Fibroblast of lung (primary cell): Measurements from ENCODE around the gene NLRP14. TPM values are rescaled to one million over a fixed set of nuclear protein-coding genes. Genes with fewer than 3 reads are reported as not detected.
A peak's percentile ranks its signal among the peaks of the same experiment; 100 is the strongest.

ENCODE experiments used
- DNase-seq, 2 donors: peaks; one replicate each; pipeline versions ENCODE4 v3.0.0 to v3.0.0-alpha.2; 2010; ENCODE audit warnings: low read depth in 2 of 2
- H2AFZ ChIP-seq: 2 replicates; pipeline ENCODE4 v1.5.1; 2012; ENCODE audit warnings: low read length, control low read depth, inconsistent platforms
- H3K27ac ChIP-seq: 2 replicates; pipeline ENCODE4 v1.5.1; 2011; ENCODE audit warnings: low read length, control low read depth; ENCODE audit not compliant: insufficient read depth
- H3K27me3 ChIP-seq: 2 replicates; pipeline ENCODE4 v1.5.1; 2011; ENCODE audit warnings: mild to moderate bottlenecking, low read length; ENCODE audit not compliant: control insufficient read depth, insufficient read depth
- H3K36me3 ChIP-seq: 2 replicates; pipeline ENCODE4 v1.5.1; 2011; ENCODE audit warnings: low read length; ENCODE audit not compliant: control insufficient read depth, insufficient read depth
- H3K4me1 ChIP-seq: 2 replicates; pipeline ENCODE4 v1.5.1; 2011; ENCODE audit warnings: low read length; ENCODE audit not compliant: control insufficient read depth, insufficient read depth; ENCODE audit errors: extremely low read depth
- H3K4me2 ChIP-seq: 2 replicates; pipeline ENCODE4 v1.5.1; 2011; ENCODE audit warnings: low read length, control low read depth; ENCODE audit not compliant: insufficient read depth; ENCODE audit errors: extremely low read depth
- H3K4me3 ChIP-seq, 4 experiments: fragments of 200-600 bp in 1 of 4; sonication (generic) in 1 of 4; replicated peaks in 1 of 4; 2 replicates each; pipeline ENCODE4 v1.5.1; 2011 to 2016; ENCODE audit warnings: low read length in 4 of 4, low read depth in 3 of 4, mild to moderate bottlenecking in 3 of 4, control low read depth in 2 of 4, inconsistent platforms in 1 of 4, mixed read lengths in 1 of 4; ENCODE audit not compliant: insufficient read depth in 1 of 4; ENCODE audit errors: control extremely low read depth in 1 of 4
- H3K79me2 ChIP-seq: 2 replicates; pipeline ENCODE4 v1.5.1; 2012; ENCODE audit warnings: mild to moderate bottlenecking, low read length, inconsistent platforms; ENCODE audit not compliant: control insufficient read depth, insufficient read depth
- H3K9ac ChIP-seq: 2 replicates; pipeline ENCODE4 v1.5.1; 2011; ENCODE audit warnings: mild to moderate bottlenecking, low read length, control low read depth; ENCODE audit not compliant: insufficient read depth
- H3K9me3 ChIP-seq: 2 replicates; pipeline ENCODE4 v1.5.1; 2012; ENCODE audit warnings: low read depth, low read length; ENCODE audit not compliant: control insufficient read depth, insufficient read depth
- H4K20me1 ChIP-seq: 2 replicates; pipeline ENCODE4 v1.5.1; 2011; ENCODE audit warnings: low read length; ENCODE audit not compliant: control insufficient read depth, insufficient read depth; ENCODE audit errors: extremely low read depth
- EZH2 ChIP-seq: IDR thresholded peaks from 2 replicates; pipeline ENCODE4 v1.5.1; 2012; ENCODE audit warnings: low read length, control low read depth, mild to moderate bottlenecking; ENCODE audit errors: missing control alignments
- polyA plus RNA-seq, 2 donors: library from polyadenylated mRNA; depleted of rRNA in 1 of 2; stranded (reverse) in 1 of 2; unstranded in 1 of 2; fragments of >200 nt; gene quantifications; 2 replicates each; pipeline ENCODE4 v1.2.1, GENCODE V29; 2011 to 2012; ENCODE audit warnings: missing spikeins in 1 of 2
- total RNA-seq: library from RNA; depleted of rRNA; stranded (reverse); fragments of >200 nt; gene quantifications from 2 replicates; pipeline ENCODE4 v1.2.1, GENCODE V29; 2014
- TF ChIP-seq, protein P1 (sequence below), 2 donors: IDR thresholded peaks in 1 of 2; conservative IDR thresholded peaks in 1 of 2; 1 replicate in 1 of 2; 2 replicates in 1 of 2; pipeline ENCODE4 v1.5.1; 2011 to 2012; ENCODE audit warnings: low read length in 2 of 2, control low read depth in 1 of 2, inconsistent platforms in 1 of 2, low read depth in 1 of 2, mild to moderate bottlenecking in 1 of 2

The NLRP14 gene
- total and polyA plus RNA-seq, 2 donors (not counting 1 experiment from before 2014, with no cell fraction given): 0.05 to 0.17 TPM

DNA sequence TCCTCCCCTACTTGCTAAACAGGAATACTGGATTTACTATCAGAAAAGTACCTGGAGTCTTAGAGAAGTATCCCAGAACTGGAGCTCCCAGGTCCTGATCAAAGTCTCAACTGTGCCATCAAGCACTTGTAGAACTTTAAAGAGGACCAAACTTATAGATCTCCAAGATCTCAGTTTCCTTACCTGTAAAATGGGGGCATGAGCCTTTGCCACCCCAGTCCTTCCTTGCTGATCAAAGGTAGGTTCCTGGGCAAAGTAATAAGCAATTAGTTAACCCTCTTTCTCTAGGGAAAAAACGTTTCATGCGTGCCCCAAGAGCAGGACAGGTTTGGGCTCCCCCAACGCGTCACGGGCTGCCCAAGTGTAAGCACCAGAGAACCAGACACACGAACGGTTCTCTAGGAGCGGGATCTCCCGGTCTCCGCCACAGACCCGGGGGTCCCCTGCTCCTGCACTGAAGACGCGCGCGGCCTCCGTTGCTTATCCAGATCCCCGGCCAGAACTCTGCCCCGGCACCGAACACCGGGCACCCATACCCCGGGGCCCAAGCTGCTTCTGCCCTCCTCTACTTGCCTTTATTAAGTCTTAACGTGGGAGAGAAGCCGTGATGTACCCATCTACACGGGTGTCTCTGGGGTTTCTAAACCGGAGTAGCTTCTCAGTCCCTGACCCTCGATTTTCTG, 638 bp upstream of the NLRP14 start:
- H3K9me3 ChIP-seq: no peaks in the 10 kb centered on the region
- peak overlapping the region; percentile 65 to 90 (median 70) for H3K4me3 ChIP-seq
- H3K79me2 ChIP-seq: no peaks in the 10 kb centered on the region
- peaks cover 3% of the 10 kb centered on the region for H3K4me1 ChIP-seq
- TF ChIP-seq, protein P1, sequence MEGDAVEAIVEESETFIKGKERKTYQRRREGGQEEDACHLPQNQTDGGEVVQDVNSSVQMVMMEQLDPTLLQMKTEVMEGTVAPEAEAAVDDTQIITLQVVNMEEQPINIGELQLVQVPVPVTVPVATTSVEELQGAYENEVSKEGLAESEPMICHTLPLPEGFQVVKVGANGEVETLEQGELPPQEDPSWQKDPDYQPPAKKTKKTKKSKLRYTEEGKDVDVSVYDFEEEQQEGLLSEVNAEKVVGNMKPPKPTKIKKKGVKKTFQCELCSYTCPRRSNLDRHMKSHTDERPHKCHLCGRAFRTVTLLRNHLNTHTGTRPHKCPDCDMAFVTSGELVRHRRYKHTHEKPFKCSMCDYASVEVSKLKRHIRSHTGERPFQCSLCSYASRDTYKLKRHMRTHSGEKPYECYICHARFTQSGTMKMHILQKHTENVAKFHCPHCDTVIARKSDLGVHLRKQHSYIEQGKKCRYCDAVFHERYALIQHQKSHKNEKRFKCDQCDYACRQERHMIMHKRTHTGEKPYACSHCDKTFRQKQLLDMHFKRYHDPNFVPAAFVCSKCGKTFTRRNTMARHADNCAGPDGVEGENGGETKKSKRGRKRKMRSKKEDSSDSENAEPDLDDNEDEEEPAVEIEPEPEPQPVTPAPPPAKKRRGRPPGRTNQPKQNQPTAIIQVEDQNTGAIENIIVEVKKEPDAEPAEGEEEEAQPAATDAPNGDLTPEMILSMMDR (conservative IDR thresholded peaks at IDR 0.05 in 1 of 2, IDR thresholded peaks at IDR 0.05 in 1 of 2; ENCODE audit: low read depth in 1 of 2, low read length in 2 of 2): no peak
- TF ChIP-seq EZH2: no peak
- no peaks in the 10 kb centered on the region for H4K20me1 ChIP-seq
- H3K9ac ChIP-seq: peak overlapping the region; percentile 83
- peak overlapping the region; percentile 90 for H3K4me2 ChIP-seq
- no peaks in the 10 kb centered on the region for H3K36me3 ChIP-seq
- peak in 1 of 2 donors; percentile 39 for DNase-seq
- peak overlapping the region; percentile 85 for H3K27ac ChIP-seq
- H3K27me3 ChIP-seq: no peaks in the 10 kb centered on the region
- H2AFZ ChIP-seq: peak overlapping the region; percentile 99

DNA sequence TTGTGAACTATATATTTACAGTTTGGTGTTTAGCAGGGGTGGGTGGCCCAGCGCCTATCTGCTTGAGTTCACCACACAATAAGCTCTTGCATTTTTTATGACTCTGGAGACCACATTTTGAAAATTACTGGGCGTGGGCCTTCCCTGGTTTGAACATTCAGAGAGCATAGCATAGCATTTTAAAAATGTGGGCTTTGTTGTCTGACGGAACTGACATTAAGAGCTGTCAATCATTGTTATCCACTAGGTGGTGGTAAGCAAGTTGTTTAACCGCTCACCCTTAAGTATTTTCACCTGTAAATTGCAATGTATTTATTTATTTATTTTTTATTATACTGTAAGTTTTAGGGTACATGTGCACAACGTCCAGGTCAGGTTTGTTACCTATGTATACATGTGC, 1.0 kb downstream of the NLRP14 start:
- H3K36me3 ChIP-seq: no peaks in the 10 kb centered on the region
- H3K4me3 ChIP-seq: no peak overlapping the region
- no peaks in the 10 kb centered on the region for H4K20me1 ChIP-seq
- H3K9me3 ChIP-seq: no peaks in the 10 kb centered on the region
- no peak for TF ChIP-seq EZH2
- TF ChIP-seq, protein P1 (conservative IDR thresholded peaks at IDR 0.05 in 1 of 2, IDR thresholded peaks at IDR 0.05 in 1 of 2; ENCODE audit: low read depth in 1 of 2, low read length in 2 of 2): no peak
- DNase-seq: no peak
- peaks cover 3% of the 10 kb centered on the region for H3K4me1 ChIP-seq
- no peaks in the 10 kb centered on the region for H3K79me2 ChIP-seq
- H3K9ac ChIP-seq: no peak overlapping the region
- H3K27ac ChIP-seq: no peak overlapping the region
- no peak overlapping the region for H3K4me2 ChIP-seq
- H2AFZ ChIP-seq: no peak overlapping the region
- H3K27me3 ChIP-seq: no peaks in the 10 kb centered on the region

GRCh38 chr11:7028141-7028540, 7.9 kb downstream of the NLRP14 start:
- no peaks in the 10 kb centered on the region for H3K27me3 ChIP-seq
- no peaks in the 10 kb centered on the region for H3K36me3 ChIP-seq
- H3K9me3 ChIP-seq: no peaks in the 10 kb centered on the region
- no peak overlapping the region for H3K9ac ChIP-seq
- H3K27ac ChIP-seq: no peak overlapping the region
- no peaks in the 10 kb centered on the region for H3K79me2 ChIP-seq
- H4K20me1 ChIP-seq: no peaks in the 10 kb centered on the region
- no peak for DNase-seq
- no peaks in the 10 kb centered on the region for H3K4me1 ChIP-seq
- H3K4me2 ChIP-seq: no peak overlapping the region
- no peak overlapping the region for H2AFZ ChIP-seq
- TF ChIP-seq EZH2: no peak
- no peak overlapping the region for H3K4me3 ChIP-seq
